Right cardiac atrium (tissue), 5 donors: ENCODE results near the gene PAXX. TPM values are rescaled to one million over a fixed set of nuclear protein-coding genes. Genes with fewer than 3 reads are reported as not detected.

ENCODE experiments used
- ATAC-seq, 2 donors: fragments of 200-7000 bp; cut with Tn5 transposase; one replicate each; pipeline versions ENCODE4 v1.8.0 to v1.9.1; 2020; ENCODE audit warnings: moderate library complexity in 2 of 2, mild to moderate bottlenecking in 1 of 2
- DNase-seq, 3 donors: peaks; one replicate each; pipeline ENCODE4 v3.0.0-alpha.2; 2020
- H3K27ac ChIP-seq: one replicate; pipeline ENCODE4 v1.5.1; 2013; ENCODE audit warnings: mild to moderate bottlenecking, low read length, control low read depth, moderate library complexity
- H3K27me3 ChIP-seq: one replicate; pipeline ENCODE4 v1.6.1; 2013; ENCODE audit not compliant: control insufficient read depth, insufficient read depth
- H3K4me1 ChIP-seq: one replicate; pipeline ENCODE4 v1.6.1; 2013; ENCODE audit warnings: low read length; ENCODE audit not compliant: control insufficient read depth, insufficient read depth
- H3K4me3 ChIP-seq: one replicate; pipeline ENCODE4 v1.5.1; 2013; ENCODE audit warnings: low read length, control low read depth
- H3K9me3 ChIP-seq: one replicate; pipeline ENCODE4 v1.6.1; 2013; ENCODE audit warnings: low read length; ENCODE audit not compliant: control insufficient read depth
- WGBS: extraction: QIAGEN DNeasy Blood & Tissue Kit; methylation state at CpG from one replicate; pipeline ENCODE4 v1.1.7; 2013; 5-methylcytosine and 5-hydroxymethylcytosine counted together
- intact Hi-C, 4 donors: fragments of 100-400 bp; cut with DNase I; formaldehyde crosslinking; loops; one replicate each; pipeline versions ENCODE4 v1.11.0 to v1.14.0; 2022 to 2023
- polyA plus RNA-seq: library from polyadenylated mRNA; stranded (reverse); fragments of 200-250 nt; gene quantifications from one replicate; pipeline ENCODE4 v1.2.3, GENCODE V29; 2013
- total RNA-seq, 4 donors: library from RNA; stranded (reverse); fragmentation: NEBNext Ultra II Directional; extraction: Animal tissue kit (Norgen Biotek cat#: 25700); gene quantifications; one replicate each; pipeline ENCODE4 v1.2.1, GENCODE V29; 2021
- donor health status: healthy with polysubstance abuse.
- donor health status: DM: no; HTN: yes; CAD: no.
- donor health status: DM: no; HTN: no; CAD: no.
- donor health status: DM: no; HTN: yes; CAD: no; lungs with severe emphysema.
- donor health status: DM: yes; HTN: yes; CAD: no.

Gene PAXX
- total and polyA plus RNA-seq, 5 donors, result 24.8 to 44.5 (median 29.4) TPM

GRCh38 chr9:137037483-137037882 lies 45.3 kb downstream of the PAXX start:
- H3K4me3 ChIP-seq, result no peak overlapping the region
- no peak overlapping the region for H3K27ac ChIP-seq
- DNase-seq, result no peak
- no peak for ATAC-seq
- intact Hi-C loops, result loop anchor here in 3 of 4 donors (5.0 to 10.0 kb wide), 3 partner anchors 90 to 250 kb away; partner anchors contain the start of genes C8G (in 2 of the 3) and FBXW5 (in 1 of the 3)
- no peaks in the 10 kb centered on the region for H3K4me1 ChIP-seq
- 86% methylated on average over 10 of the region's 10 CpGs for WGBS
- no peaks in the 10 kb centered on the region for H3K9me3 ChIP-seq
- H3K27me3 ChIP-seq, result no peaks in the 10 kb centered on the region

GRCh38 chr9:137038916-137039315 lies 46.7 kb downstream of the PAXX start:
- no peaks in the 10 kb centered on the region for H3K4me1 ChIP-seq
- H3K4me3 ChIP-seq, result no peak overlapping the region
- ATAC-seq (no peak), DNase-seq (no peak)
- 87% methylated on average over 9 of the region's 9 CpGs for WGBS
- H3K27ac ChIP-seq, result no peak overlapping the region
- no peaks in the 10 kb centered on the region for H3K9me3 ChIP-seq
- H3K27me3 ChIP-seq, result no peaks in the 10 kb centered on the region
- intact Hi-C loops, result loop anchor here in 3 of 4 donors (5.0 to 10.0 kb wide), 3 partner anchors 92 to 252 kb away; partner anchors contain the start of genes C8G (in 2 of the 3) and FBXW5 (in 1 of the 3)

DNA sequence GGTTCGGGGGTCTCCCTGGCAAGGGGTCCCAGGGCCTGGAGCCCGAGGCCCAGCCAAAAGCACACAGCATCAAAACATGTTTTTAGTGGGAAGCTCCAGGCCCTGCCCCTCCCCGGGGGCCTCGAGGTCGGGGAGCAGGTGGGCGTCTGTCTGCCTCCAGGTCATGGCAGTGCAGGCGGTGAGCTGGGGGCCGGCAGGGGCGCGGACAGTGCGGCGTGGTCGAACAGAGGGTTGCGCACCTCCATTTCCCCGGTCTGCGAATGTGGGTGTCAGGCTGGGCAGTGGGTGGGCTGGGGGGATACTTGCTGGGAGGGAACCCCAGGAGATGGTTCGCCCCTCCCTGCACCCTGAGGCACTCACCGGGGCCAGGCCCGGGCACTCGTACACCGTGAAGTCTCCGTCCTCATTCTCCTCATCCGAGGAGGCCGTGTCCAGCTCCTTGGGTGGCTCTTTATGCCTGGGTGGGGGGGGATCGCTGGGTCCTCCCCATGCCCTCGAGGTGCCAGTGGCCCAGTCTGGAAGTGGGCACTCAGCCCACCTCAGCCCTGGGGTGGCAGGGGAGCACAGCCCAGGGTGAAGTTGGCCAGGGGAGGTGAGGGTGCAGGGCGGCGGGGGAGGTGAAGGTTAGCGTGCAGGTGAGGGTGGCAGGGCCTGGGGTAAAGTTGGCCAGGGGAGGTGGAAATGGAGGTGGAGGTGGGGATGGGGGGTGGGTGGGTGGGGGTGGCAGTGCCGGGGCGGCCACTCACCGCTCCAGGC lies 47.6 kb downstream of the PAXX start:
- DNase-seq, result peak in 1 of 3 donors; percentile 54
- intact Hi-C loops, result loop anchor here in 3 of 4 donors (5.0 to 10.0 kb wide), 3 partner anchors 92 to 252 kb away; partner anchors contain the start of genes C8G (in 2 of the 3) and FBXW5 (in 1 of the 3)
- Histone ChIP-seq H3K4me1 (no peaks in the 10 kb centered on the region), H3K9me3 (no peaks in the 10 kb centered on the region), H3K4me3 (no peak overlapping the region), H3K27ac (no peak overlapping the region), H3K27me3 (no peaks in the 10 kb centered on the region)
- 93% methylated on average over 32 of the region's 32 CpGs for WGBS
- no peak for ATAC-seq

- no peaks in the 10 kb centered on the region for H3K4me1 ChIP-seq
- H3K27ac ChIP-seq, result no peak overlapping the region
- H3K9me3 ChIP-seq, result no peaks in the 10 kb centered on the region
- DNase-seq (no peak), ATAC-seq (no peak)
- intact Hi-C loops, result no loop called here
- no peaks in the 10 kb centered on the region for H3K27me3 ChIP-seq
- H3K4me3 ChIP-seq, result no peak overlapping the region
- WGBS, result 89% methylated on average over 23 of the region's 23 CpGs
Observed at GRCh38 chr9:137040568-137040967, 48.3 kb downstream of the PAXX start.

GRCh38 chr9:137041124-137041523 lies 48.9 kb downstream of the PAXX start:
- Histone ChIP-seq H3K27ac (no peak overlapping the region), H3K27me3 (no peaks in the 10 kb centered on the region), H3K4me1 (no peaks in the 10 kb centered on the region), H3K9me3 (no peaks in the 10 kb centered on the region), H3K4me3 (no peak overlapping the region)
- intact Hi-C loops, result no loop called here
- WGBS, result 58% methylated on average over 16 of the region's 16 CpGs
- DNase-seq (no peak), ATAC-seq (no peak)

GRCh38 chr9:137042751-137043727 lies 50.8 kb downstream of the PAXX start:
- peaks cover 2% of the 10 kb centered on the region for H3K4me1 ChIP-seq
- no peaks in the 10 kb centered on the region for H3K9me3 ChIP-seq
- peak overlapping the region; percentile 33 for H3K27ac ChIP-seq
- H3K27me3 ChIP-seq, result no peaks in the 10 kb centered on the region
- intact Hi-C loops, result no loop called here
- DNase-seq (peak; percentile 86 to 91 (median 88)), ATAC-seq (peak; percentile 64 to 75)
- WGBS, result 59% methylated on average over 36 of the region's 36 CpGs
- no peak overlapping the region for H3K4me3 ChIP-seq

Other genes with a start within 250 kb of the PAXX start
Only the 30 nearest of the 39 such genes appear.
- gene TMEM141, start 201.1 kb upstream of the PAXX start, total RNA-seq, result 100 to 1,000 TPM in 2 of 4 donors, 10 to 100 TPM in 2; 73.6 to 115 (median 100) TPM
- 158 TPM for gene TMEM141, start 201.1 kb upstream of the PAXX start, polyA plus RNA-seq
- gene CCDC183, start 196.1 kb upstream of the PAXX start, total RNA-seq, result 1 to 10 TPM; 2.0 to 5.0 (median 2.6) TPM
- 3.8 TPM for gene CCDC183, start 196.1 kb upstream of the PAXX start, polyA plus RNA-seq
- 10 to 100 TPM; 67.3 to 73.6 (median 71.6) TPM for gene RABL6, start 184.5 kb upstream of the PAXX start, total RNA-seq
- gene RABL6, start 184.5 kb upstream of the PAXX start, polyA plus RNA-seq, result 87.2 TPM
- 10 to 100 TPM in 1 of 4 donors, 1 to 10 TPM in 3; 4.4 to 11.5 (median 8.0) TPM for gene AJM1, start 149.9 kb upstream of the PAXX start, total RNA-seq
- gene AJM1, start 149.9 kb upstream of the PAXX start, polyA plus RNA-seq, result 4.3 TPM
- gene PHPT1, start 143.0 kb upstream of the PAXX start, total RNA-seq, result 100 to 1,000 TPM; 176 to 227 (median 203) TPM
- gene PHPT1, start 143.0 kb upstream of the PAXX start, polyA plus RNA-seq, result 329 TPM
- 10 to 100 TPM in 1 of 4 donors, 1 to 10 TPM in 3; 3.0 to 10.8 (median 5.8) TPM for gene MAMDC4, start 140.1 kb upstream of the PAXX start, total RNA-seq
- 5.2 TPM for gene MAMDC4, start 140.1 kb upstream of the PAXX start, polyA plus RNA-seq
- gene EDF1, start 126.1 kb upstream of the PAXX start, total RNA-seq, result 100 to 1,000 TPM; 279 to 331 (median 301) TPM
- 417 TPM for gene EDF1, start 126.1 kb upstream of the PAXX start, polyA plus RNA-seq
- 10 to 100 TPM in 1 of 4 donors, 1 to 10 TPM in 3; 6.1 to 10.2 (median 8.6) TPM for gene TRAF2, start 105.9 kb upstream of the PAXX start, total RNA-seq
- 6.7 TPM for gene TRAF2, start 105.9 kb upstream of the PAXX start, polyA plus RNA-seq
- gene FBXW5, start 47.7 kb upstream of the PAXX start, total RNA-seq, result 100 to 1,000 TPM; 108 to 139 (median 120) TPM
- gene FBXW5, start 47.7 kb upstream of the PAXX start, polyA plus RNA-seq, result 150 TPM
- 1 to 10 TPM; 1.0 to 1.8 (median 1.4) TPM for gene C8G, start 47.2 kb upstream of the PAXX start, total RNA-seq
- 1.4 TPM for gene C8G, start 47.2 kb upstream of the PAXX start, polyA plus RNA-seq
- gene LCN12, start 40.1 kb upstream of the PAXX start, total RNA-seq, result 10 to 100 TPM in 3 of 4 donors, 1 to 10 TPM in 1; 9.8 to 21.2 (median 13.1) TPM
- gene LCN12, start 40.1 kb upstream of the PAXX start, polyA plus RNA-seq, result 7.0 TPM
- 1,000 to 10,000 TPM; 3,127 to 5,556 (median 4,402) TPM for gene PTGDS, start 14.9 kb upstream of the PAXX start, total RNA-seq
- 6,981 TPM for gene PTGDS, start 14.9 kb upstream of the PAXX start, polyA plus RNA-seq
- 10 to 100 TPM in 2 of 4 donors, 1 to 10 TPM in 2; 4.3 to 16.7 (median 9.7) TPM for gene LCNL1, start 9.4 kb upstream of the PAXX start, total RNA-seq
- 2.4 TPM for gene LCNL1, start 9.4 kb upstream of the PAXX start, polyA plus RNA-seq
- 1 to 10 TPM; 2.8 to 6.2 (median 4.8) TPM for gene CLIC3, start 4.1 kb downstream of the PAXX start, total RNA-seq
- gene CLIC3, start 4.1 kb downstream of the PAXX start, polyA plus RNA-seq, result 6.2 TPM
- gene ABCA2, start 35.8 kb downstream of the PAXX start, total RNA-seq, result 10 to 100 TPM; 32.2 to 42.4 (median 39.3) TPM
- 40.4 TPM for gene ABCA2, start 35.8 kb downstream of the PAXX start, polyA plus RNA-seq
- gene FUT7, start 39.7 kb downstream of the PAXX start, total RNA-seq, result under 1 TPM in 3 of 4 donors, not detected in 1; 0.09 to 0.24 (median 0.20) TPM
- 0.07 TPM for gene FUT7, start 39.7 kb downstream of the PAXX start, polyA plus RNA-seq
- gene NPDC1, start 53.8 kb downstream of the PAXX start, total RNA-seq, result 10 to 100 TPM; 68.3 to 81.0 (median 71.4) TPM
- 69.7 TPM for gene NPDC1, start 53.8 kb downstream of the PAXX start, polyA plus RNA-seq
- gene ENTPD2, start 61.6 kb downstream of the PAXX start, total RNA-seq, result 1 to 10 TPM in 3 of 4 donors, under 1 TPM in 1; 0.92 to 2.9 (median 1.4) TPM
- 2.1 TPM for gene ENTPD2, start 61.6 kb downstream of the PAXX start, polyA plus RNA-seq
- under 1 TPM; 0.08 to 0.63 (median 0.28) TPM for gene SAPCD2, start 78.1 kb downstream of the PAXX start, total RNA-seq
- 0.18 TPM for gene SAPCD2, start 78.1 kb downstream of the PAXX start, polyA plus RNA-seq
- gene UAP1L1, start 85.1 kb downstream of the PAXX start, total RNA-seq, result 10 to 100 TPM in 3 of 4 donors, 1 to 10 TPM in 1; 9.8 to 14.0 (median 12.4) TPM
- 10.1 TPM for gene UAP1L1, start 85.1 kb downstream of the PAXX start, polyA plus RNA-seq
- 10 to 100 TPM; 23.9 to 31.3 (median 28.1) TPM for gene MAN1B1, start 94.6 kb downstream of the PAXX start, total RNA-seq
- gene MAN1B1, start 94.6 kb downstream of the PAXX start, polyA plus RNA-seq, result 24.8 TPM
- gene DPP7, start 122.3 kb downstream of the PAXX start, total RNA-seq, result 100 to 1,000 TPM; 211 to 288 (median 239) TPM
- gene DPP7, start 122.3 kb downstream of the PAXX start, polyA plus RNA-seq, result 252 TPM
- under 1 TPM in 1 of 4 donors, not detected in 3; 0.08 TPM for gene GRIN1, start 146.7 kb downstream of the PAXX start, total RNA-seq
- gene GRIN1, start 146.7 kb downstream of the PAXX start, polyA plus RNA-seq, result 0.09 TPM
- gene LRRC26, start 177.6 kb downstream of the PAXX start, total RNA-seq, result not detected
- not detected for gene LRRC26, start 177.6 kb downstream of the PAXX start, polyA plus RNA-seq
- not detected for gene TMEM210, start 179.6 kb downstream of the PAXX start, total RNA-seq
- gene TMEM210, start 179.6 kb downstream of the PAXX start, polyA plus RNA-seq, result not detected
- gene ANAPC2, start 196.1 kb downstream of the PAXX start, total RNA-seq, result 10 to 100 TPM; 31.9 to 45.7 (median 37.4) TPM
- 26.6 TPM for gene ANAPC2, start 196.1 kb downstream of the PAXX start, polyA plus RNA-seq
- gene SSNA1, start 196.3 kb downstream of the PAXX start, total RNA-seq, result 10 to 100 TPM; 43.2 to 57.8 (median 48.3) TPM
- 86.4 TPM for gene SSNA1, start 196.3 kb downstream of the PAXX start, polyA plus RNA-seq
- 10 to 100 TPM in 1 of 4 donors, 1 to 10 TPM in 3; 5.4 to 13.9 (median 8.9) TPM for gene TPRN, start 208.3 kb downstream of the PAXX start, total RNA-seq
- 4.8 TPM for gene TPRN, start 208.3 kb downstream of the PAXX start, polyA plus RNA-seq
- gene TMEM203, start 213.2 kb downstream of the PAXX start, total RNA-seq, result 10 to 100 TPM; 28.9 to 41.3 (median 39.9) TPM
- gene TMEM203, start 213.2 kb downstream of the PAXX start, polyA plus RNA-seq, result 47.5 TPM
- 1 to 10 TPM; 5.1 to 7.9 (median 5.9) TPM for gene NDOR1, start 213.3 kb downstream of the PAXX start, total RNA-seq
- gene NDOR1, start 213.3 kb downstream of the PAXX start, polyA plus RNA-seq, result 5.2 TPM